Fibroblast of lung (primary cell): Measurements from ENCODE around the gene RNU4-1.

Experiments used
- CTCF ChIP-seq, 2 donors: IDR thresholded peaks in 1 of 2; conservative IDR thresholded peaks in 1 of 2; 1 replicate in 1 of 2; 2 replicates in 1 of 2; pipeline ENCODE4 v1.5.1; 2011 to 2012; ENCODE audit warnings: low read length in 2 of 2, control low read depth in 1 of 2, inconsistent platforms in 1 of 2, low read depth in 1 of 2, mild to moderate bottlenecking in 1 of 2
- EZH2 ChIP-seq: IDR thresholded peaks from 2 replicates; pipeline ENCODE4 v1.5.1; 2012; ENCODE audit warnings: low read length, control low read depth, mild to moderate bottlenecking; ENCODE audit errors: missing control alignments

GRCh38 chr12:120332041-120332440 lies 39.0 kb upstream of the RNU4-1 start:
- TF ChIP-seq CTCF (conservative IDR thresholded peaks at IDR 0.05 in 1 of 2, IDR thresholded peaks at IDR 0.05 in 1 of 2; ENCODE audit: low read depth in 1 of 2, low read length in 2 of 2) (no peak), EZH2 (no peak)
